Activated T-helper 1 cell treated with anti-CD3 and anti-CD28 coated beads, Interleukin-2, amount 50 U/mL, for 16 hours (primary cell): ENCODE data around the gene IL22.

ENCODE experiments used
- DNase-seq, 2 donors: peaks; one replicate each; pipeline ENCODE4 v3.0.0-alpha.2; 2020; ENCODE audit warnings: low read depth in 1 of 2, low spot score in 1 of 2

IL22 gene

DNA sequence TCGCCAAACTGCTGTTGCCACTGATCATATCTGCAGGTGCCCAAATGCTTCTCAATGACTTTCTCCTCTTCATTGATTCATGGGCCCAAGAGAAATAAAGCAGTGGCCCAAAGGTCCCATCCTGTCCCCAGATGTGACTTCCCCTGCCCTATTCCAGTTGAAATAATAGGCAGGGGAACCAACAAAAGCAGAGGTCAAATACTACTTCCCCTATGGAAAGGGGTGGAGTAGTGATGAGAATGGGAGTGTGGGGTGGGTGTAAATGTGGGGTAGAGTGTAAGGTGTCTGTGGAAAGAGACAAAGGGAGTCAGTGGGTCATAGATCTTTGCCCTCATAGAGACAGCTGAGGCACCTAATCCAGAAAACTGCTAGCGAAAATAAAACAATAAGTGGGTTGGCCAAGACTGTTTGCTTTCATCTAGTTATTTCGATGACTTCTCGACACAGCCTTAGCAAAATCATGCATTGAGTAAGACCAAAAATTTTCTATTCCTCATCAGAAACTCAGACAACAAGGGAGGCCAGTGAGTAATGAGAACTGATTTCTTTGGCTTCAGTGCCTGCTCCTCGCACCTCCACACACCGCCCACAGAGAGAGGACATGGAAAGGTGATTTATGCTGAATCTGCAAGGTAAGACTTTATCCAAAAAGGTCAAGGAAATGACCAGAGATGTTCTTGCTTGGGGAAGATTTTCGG, 10.9 kb upstream of the IL22 start:
- DNase-seq: no peak

- no peak for DNase-seq
Measured at GRCh38 chr12:68263366-68263765, 10.0 kb upstream of the IL22 start.

DNA sequence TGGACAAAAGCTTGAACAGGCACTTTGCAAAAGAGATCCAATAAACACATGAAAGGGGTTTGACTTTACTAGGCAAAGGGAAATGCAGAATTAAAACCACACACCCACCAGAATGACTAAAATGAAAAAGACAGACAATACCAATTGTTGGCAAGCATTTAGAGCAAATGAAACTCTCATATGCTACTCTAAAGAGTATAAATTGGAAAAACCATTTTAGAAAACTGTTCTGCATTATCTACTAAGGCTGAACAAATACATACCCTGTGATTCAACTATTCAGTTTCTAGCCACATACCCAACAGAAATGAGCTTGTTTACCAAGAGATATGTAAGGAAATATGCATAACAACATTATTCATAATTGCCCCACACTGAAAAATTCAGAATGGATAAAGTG, 8.5 kb upstream of the IL22 start:
- no peak for DNase-seq

DNA sequence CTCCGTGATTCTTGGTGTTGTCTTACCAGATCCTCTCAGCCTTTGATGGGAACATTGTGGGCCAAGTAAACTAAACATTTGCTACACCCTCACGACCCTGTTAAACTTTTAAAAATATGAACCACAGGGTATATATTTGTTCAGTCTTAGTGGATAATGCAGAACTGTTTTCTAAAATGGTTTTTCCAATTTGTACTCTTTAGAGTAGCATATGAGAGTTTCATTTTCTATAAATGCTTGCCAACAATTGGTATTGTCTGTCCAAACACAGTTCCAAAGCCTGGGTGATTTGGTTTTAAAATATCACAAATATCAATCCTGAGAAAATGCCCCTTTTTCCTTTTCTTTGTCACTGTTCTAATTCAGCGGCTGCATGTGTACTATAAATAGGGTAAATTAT, 6.7 kb upstream of the IL22 start:
- no peak for DNase-seq

GRCh38 chr12:68259318-68259940, 6.0 kb upstream of the IL22 start:
- no peak for DNase-seq

DNA sequence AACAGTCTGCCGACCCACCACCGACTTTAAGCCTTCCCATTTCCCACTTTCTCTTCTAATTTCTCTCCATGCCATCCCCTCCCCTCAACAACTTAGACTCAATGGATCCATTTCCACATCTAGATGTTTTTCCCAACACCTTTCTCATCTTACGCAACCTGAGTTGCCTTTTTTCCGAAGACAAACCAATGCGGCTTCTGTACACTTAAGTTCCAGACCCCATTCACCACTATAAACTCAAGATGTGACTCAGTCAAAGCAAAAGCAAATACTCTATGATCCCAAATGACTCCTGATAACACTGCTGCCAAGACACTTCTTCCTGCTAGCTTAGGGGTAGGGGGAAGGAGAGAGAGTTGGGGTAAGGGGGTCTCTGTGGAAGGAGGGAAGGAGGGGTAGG, 1.3 kb downstream of the IL22 start:
- no peak for DNase-seq

DNA sequence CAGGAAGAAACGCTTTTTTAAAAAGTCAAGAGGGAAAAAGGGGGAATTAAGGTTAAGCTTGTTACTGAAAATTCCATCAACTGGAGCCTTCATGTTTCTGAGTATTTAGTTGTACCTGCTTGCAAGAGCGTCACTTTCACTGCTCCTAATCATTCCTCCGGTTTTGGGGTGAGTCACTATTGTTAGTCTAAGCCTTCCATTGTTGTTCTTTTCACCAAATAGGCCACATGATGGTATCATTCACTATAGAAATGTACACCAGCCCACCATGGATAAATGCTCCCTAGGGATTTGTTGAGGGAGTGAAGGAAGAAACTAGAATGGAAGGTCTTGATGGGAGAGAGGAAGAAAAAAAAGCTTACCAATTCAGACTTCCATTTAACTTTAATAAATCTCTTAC, 3.0 kb downstream of the IL22 start:
- no peak for DNase-seq

GRCh38 chr12:68247785-68248184, 5.6 kb downstream of the IL22 start:
- DNase-seq: no peak

- no peak for DNase-seq
Measured at GRCh38 chr12:68246350-68246749, 7.1 kb downstream of the IL22 start.

DNA sequence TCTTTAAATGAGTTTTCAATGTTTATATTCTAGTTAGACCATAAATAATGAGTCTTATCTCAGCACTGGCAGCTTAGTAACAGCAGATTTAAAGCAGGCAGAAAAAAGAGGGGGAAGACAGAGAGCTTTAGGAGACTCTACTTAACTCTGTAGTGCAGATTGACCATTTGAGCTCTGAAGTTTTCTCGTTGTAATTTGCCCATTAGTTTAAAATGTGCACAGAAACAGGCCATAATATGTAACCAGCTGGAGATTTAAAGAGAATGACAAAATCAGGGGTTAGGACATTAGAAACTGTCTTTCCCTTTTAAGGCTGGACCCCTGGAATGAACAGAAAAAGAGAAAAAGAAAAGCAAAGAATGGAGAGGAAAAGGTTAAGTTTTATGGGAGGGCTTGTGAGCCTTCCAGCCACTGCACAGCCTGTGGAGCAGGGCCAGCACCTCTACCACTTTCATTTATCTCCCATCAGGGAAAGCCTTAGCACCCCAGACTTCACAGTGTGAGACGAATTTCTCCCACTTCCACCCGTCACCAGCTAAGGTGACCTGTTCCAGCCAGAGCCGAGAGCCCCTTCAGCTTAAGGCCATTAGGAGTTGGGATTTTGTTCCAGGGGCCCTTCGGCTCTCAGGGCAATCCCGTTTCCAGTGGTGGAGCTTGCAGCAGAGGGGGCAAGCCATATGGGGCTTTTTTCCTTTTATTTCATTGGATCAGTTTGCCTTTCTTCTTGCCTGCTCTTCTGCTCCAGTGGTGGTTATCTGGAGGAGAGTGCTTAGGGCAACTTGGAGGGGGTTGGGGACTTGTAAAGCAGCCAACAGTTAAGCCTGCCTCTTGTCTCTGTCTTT, 8.0 kb downstream of the IL22 start:
- DNase-seq: no peak

GRCh38 chr12:68242777-68243176, 10.6 kb downstream of the IL22 start:
- DNase-seq: no peak

- DNase-seq: peak in 1 of 2 donors; percentile 17
Measured at GRCh38 chr12:68240975-68241374, 12.4 kb downstream of the IL22 start.

GRCh38 chr12:68240079-68240478, 13.3 kb downstream of the IL22 start:
- DNase-seq: no peak

GRCh38 chr12:68239309-68239982, 14.0 kb downstream of the IL22 start:
- DNase-seq: no peak

DNA sequence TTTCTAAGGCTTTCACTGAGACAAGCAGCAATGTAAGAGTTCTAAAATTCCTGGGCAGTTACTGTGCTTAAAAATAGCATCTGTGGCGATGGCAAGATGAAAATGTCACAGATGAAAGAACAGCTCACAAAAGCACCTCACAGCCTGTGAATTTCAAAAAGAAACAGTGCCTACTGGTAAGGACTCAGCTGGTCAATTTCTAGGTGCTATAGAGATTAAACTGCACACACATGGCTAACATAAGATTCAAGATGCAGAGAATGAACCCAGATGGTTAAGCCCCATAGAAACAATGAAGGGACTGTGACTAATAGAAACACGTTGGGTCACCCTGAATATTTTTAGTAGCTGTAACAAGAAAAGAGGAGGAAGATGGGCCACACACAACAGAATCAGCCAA, 15.8 kb downstream of the IL22 start:
- no peak for DNase-seq

DNA sequence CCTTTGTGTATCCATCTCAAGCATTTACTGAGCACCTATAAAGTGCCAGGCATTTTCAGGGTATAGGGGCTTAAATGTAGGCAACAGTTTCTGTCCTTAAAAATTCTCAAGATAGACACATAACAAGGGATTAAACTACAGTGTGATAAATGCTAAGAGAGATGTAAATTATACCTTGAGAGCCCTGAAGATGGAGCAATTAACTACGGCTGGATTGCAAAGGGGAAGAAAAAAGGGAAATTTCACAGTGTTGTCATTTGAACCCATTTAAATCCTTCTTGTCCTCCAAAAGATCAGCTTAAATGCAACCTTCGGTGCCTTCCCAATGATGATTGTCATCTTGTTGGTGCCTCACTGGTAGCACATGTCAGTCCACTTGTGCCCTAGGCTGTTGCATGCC, 16.3 kb downstream of the IL22 start:
- DNase-seq: no peak

DNA sequence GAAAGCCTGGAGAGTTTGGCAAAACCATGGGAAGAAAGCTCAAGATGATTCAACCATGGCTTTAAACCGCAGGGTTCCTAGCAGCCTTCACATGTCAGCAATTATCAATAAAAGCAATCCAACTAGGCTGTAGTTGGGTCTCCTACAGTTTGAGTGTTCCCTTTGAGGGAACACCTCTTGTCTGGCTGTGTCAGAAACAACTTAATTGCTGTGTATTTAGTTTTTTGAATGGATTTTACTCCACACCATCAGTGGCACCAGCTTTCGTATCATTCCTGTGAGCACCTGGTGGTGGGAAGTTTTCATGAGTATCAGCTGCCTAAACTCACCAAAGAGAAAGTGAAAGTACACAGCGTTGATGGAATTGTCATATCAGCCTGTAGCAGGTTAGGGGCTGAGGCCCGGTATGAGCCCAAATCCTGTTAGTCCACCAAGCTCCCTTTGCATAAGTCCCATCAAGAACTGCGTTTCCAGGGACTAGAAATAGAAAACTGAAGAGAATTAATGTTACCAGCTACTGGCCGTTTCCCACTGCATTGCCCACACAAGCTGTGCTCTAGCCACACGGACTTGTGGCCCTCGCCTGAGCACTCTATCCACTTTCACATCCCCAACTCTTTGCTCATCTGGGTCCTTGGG, 16.9 kb downstream of the IL22 start:
- DNase-seq: no peak

DNA sequence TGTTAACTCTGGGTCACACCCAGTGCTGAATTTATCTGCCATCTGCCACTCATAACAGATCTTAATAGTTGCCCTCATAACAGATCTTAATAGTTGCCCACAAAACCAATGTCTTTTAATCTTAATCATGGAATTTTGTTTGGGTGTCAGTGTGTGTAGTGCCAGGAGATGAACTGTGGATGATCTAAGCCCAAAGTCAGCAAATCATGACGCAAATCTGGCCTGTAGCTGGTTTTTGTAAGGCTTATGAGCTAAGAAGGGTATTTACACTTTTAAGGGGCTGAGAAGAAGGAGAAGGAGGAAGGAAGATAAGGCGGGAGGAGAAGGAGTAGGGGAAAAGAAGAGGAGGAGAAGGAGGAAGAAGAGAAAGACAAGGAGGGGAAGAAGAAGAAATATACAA, 17.8 kb downstream of the IL22 start:
- no peak for DNase-seq

- no peak for DNase-seq
Measured at GRCh38 chr12:68234140-68234539, 19.3 kb downstream of the IL22 start.

DNA sequence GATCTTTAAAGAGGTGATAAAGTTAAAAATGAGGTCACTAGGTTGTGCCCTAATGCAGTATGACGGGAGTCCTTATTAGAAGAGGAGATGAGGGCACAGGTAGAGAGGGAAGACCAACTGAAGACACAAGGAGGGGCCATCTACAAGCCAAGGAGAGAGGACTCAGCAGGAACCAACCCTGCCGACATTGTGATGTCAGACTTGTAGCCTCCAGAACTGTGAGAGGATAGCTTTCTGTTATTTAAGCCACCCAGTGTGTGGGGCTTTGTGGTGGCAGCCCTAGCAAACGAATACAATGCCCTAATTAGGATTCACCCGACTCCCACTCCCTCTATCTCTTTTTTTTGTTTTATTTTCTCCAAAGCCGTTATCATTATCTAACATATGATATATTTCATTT, 19.9 kb downstream of the IL22 start:
- DNase-seq: no peak

GRCh38 chr12:68231691-68232090, 21.7 kb downstream of the IL22 start:
- no peak for DNase-seq
